Central memory CD8-positive, alpha-beta T cell (primary cell): ENCODE measurements around the gene NT5C1A.
A peak's percentile ranks its signal among the peaks of the same experiment; 100 is the strongest.

Source experiments
- ATAC-seq: fragments of 150-1000 bp; cut with Tn5 transposase; replicated peaks from 2 replicates; pipeline ENCODE4 v1.10.0; 2022; ENCODE audit warnings: mild to moderate bottlenecking, moderate FRiP score, moderate number of reproducible peaks; ENCODE audit not compliant: poor library complexity, severe bottlenecking; ENCODE audit errors: extremely low read depth
- DNase-seq, 2 donors: peaks; one replicate each; pipeline ENCODE4 v3.0.0; 2021; ENCODE audit warnings: low spot score in 2 of 2
- H3K27ac Mint-ChIP-seq: one replicate; pipeline ENCODE4 v1.8.0; 2022; ENCODE audit warnings: low read depth, mild to moderate bottlenecking, moderate library complexity, mixed read lengths
- H3K27me3 Mint-ChIP-seq: one replicate; pipeline ENCODE4 v1.8.0; 2022; ENCODE audit warnings: mixed read lengths
- H3K36me3 Mint-ChIP-seq: one replicate; pipeline ENCODE4 v1.8.0; 2022; ENCODE audit warnings: mild to moderate bottlenecking, moderate library complexity, mixed read lengths; ENCODE audit not compliant: insufficient read depth
- H3K4me1 Mint-ChIP-seq: one replicate; pipeline ENCODE4 v1.8.0; 2022; ENCODE audit warnings: mixed read lengths
- H3K4me3 Mint-ChIP-seq: one replicate; pipeline ENCODE4 v1.8.0; 2022; ENCODE audit warnings: mild to moderate bottlenecking, moderate library complexity, mixed read lengths
- H3K9me3 Mint-ChIP-seq: one replicate; pipeline ENCODE4 v1.8.0; 2022; ENCODE audit warnings: mixed read lengths

Gene NT5C1A

GRCh38 chr1:39639305-39640130 lies 32.4 kb downstream of the NT5C1A start, which contains the start of gene HEYL:
Gene HEYL (minus strand): TSS chr1:39639643. CDS start chr1:39639625, 18 bp downstream.
- Mint-ChIP-seq H3K27me3 (peaks cover 36% of the 10 kb centered on the region), H3K4me1 (no peaks in the 10 kb centered on the region), H3K4me3 (peak within 1 kb of the TSS; percentile 46), H3K27ac (no peak within 1 kb of the TSS), H3K36me3 (no peaks in the 10 kb centered on the region), H3K9me3 (no peaks in the 10 kb centered on the region)
- DNase-seq, result peak in 1 of 2 donors; percentile 15
- ATAC-seq, result peak; percentile 10

DNA sequence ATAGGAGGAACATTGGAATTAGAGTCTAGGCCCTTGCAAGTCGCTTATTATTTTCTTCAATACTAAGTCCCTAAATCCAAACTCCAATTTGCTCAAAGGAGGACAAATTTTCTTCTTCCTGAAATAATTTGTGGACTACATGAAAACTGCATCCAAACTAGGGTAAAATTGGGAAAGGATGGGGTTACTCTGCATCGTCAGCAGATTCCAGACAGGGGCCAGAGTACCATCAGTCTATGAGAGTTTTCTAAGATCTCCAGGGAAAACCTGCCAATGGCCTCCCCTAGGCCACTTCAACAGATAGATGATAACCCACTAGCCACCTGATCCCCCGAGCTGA lies 33.0 kb downstream of the NT5C1A start:
- Mint-ChIP-seq H3K4me3 (peak overlapping the region; percentile 31), H3K9me3 (no peaks in the 10 kb centered on the region), H3K27ac (no peak overlapping the region), H3K4me1 (no peaks in the 10 kb centered on the region), H3K27me3 (peaks cover 42% of the 10 kb centered on the region), H3K36me3 (no peaks in the 10 kb centered on the region)
- ATAC-seq (no peak), DNase-seq (no peak)

- no peaks in the 10 kb centered on the region for H3K4me1 Mint-ChIP-seq
- no peak overlapping the region for H3K27ac Mint-ChIP-seq
- DNase-seq (no peak), ATAC-seq (no peak)
- H3K27me3 Mint-ChIP-seq, result peaks cover 45% of the 10 kb centered on the region
- no peaks in the 10 kb centered on the region for H3K9me3 Mint-ChIP-seq
- no peak overlapping the region for H3K4me3 Mint-ChIP-seq
- H3K36me3 Mint-ChIP-seq, result no peaks in the 10 kb centered on the region
Observed at GRCh38 chr1:39637361-39637760, 34.5 kb downstream of the NT5C1A start.

- Mint-ChIP-seq H3K9me3 (no peaks in the 10 kb centered on the region), H3K36me3 (no peaks in the 10 kb centered on the region), H3K27ac (no peak overlapping the region), H3K4me1 (no peaks in the 10 kb centered on the region), H3K4me3 (no peak overlapping the region), H3K27me3 (peaks cover 45% of the 10 kb centered on the region)
- ATAC-seq, result no peak
- no peak for DNase-seq
Observed at GRCh38 chr1:39635871-39636210, 36.1 kb downstream of the NT5C1A start.

DNA sequence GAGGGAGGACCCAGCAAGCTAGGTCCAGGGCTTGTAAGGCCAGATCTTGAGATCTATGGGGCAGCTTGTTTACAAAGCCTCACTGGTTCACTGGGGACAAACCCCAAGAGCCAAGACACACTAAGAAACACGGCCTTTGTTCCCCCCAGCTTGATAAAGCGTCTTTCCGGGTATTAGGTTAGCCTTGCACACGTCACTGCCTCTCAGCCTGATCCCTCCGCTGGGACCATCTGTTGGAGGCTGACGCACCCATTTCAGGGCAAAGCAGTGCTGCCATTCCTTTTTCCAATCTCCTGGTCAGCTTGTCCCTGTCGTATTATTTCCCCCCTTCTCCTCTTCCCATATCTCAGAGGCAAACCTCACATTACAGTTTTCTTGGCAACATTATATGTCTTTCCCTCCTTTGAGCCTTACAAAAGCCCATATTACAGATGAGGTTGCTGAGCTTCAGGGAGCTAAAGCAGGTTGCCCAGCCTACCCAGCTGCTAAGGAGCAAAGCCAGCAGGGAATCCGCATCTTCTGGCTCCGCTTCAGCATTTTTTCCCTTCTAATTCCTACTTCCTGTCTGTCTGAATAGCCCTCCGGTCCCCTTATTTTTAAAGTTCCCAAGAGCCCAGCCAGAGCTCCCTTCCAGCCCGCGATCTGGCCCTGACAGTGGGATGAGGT lies 36.6 kb downstream of the NT5C1A start:
- no peak for ATAC-seq
- Mint-ChIP-seq H3K27me3 (peaks cover 45% of the 10 kb centered on the region), H3K4me3 (no peak overlapping the region)

DNA sequence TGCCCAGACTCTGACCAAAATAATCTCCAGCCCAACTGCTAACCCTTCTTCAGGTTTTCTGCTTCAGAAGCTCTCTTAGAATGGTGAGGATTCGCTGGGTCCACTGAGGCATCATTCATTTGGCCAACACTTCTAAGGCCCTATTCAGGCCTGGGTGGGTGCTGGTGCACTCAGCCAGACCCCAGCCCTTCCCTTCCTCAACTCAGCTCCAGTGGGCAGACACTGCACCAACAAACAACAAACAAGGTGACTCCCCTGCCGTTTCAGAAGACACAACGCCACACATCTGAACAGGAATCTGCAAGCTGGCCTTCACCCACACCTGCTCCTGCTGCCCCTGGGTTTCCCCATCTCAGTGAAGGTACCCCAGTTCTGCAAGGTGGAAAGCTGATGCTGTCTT lies 38.5 kb downstream of the NT5C1A start:
- H3K27ac Mint-ChIP-seq, result no peak overlapping the region

More for the DNA sequence above, 36.6 kb downstream of the NT5C1A start:
- H3K27ac Mint-ChIP-seq, result no peak overlapping the region
- no peak for DNase-seq
- no peaks in the 10 kb centered on the region for H3K9me3 Mint-ChIP-seq
- H3K36me3 Mint-ChIP-seq, result no peaks in the 10 kb centered on the region
- H3K4me1 Mint-ChIP-seq, result no peaks in the 10 kb centered on the region

GRCh38 chr1:39632682-39633417 lies 39.1 kb downstream of the NT5C1A start:
- ATAC-seq, result no peak
- H3K36me3 Mint-ChIP-seq, result no peaks in the 10 kb centered on the region
- H3K27ac Mint-ChIP-seq, result no peak overlapping the region

More for the DNA sequence above, 38.5 kb downstream of the NT5C1A start:
- Mint-ChIP-seq H3K27me3 (peaks cover 45% of the 10 kb centered on the region), H3K36me3 (no peaks in the 10 kb centered on the region), H3K9me3 (no peaks in the 10 kb centered on the region), H3K4me3 (no peak overlapping the region), H3K4me1 (no peaks in the 10 kb centered on the region)
- DNase-seq (no peak), ATAC-seq (no peak)

GRCh38 chr1:39632323-39632681 lies 39.6 kb downstream of the NT5C1A start:
- no peak for ATAC-seq
- Mint-ChIP-seq H3K27me3 (peaks cover 36% of the 10 kb centered on the region), H3K4me3 (no peak overlapping the region), H3K4me1 (no peaks in the 10 kb centered on the region), H3K9me3 (no peaks in the 10 kb centered on the region), H3K27ac (no peak overlapping the region), H3K36me3 (no peaks in the 10 kb centered on the region)
- no peak for DNase-seq

More at GRCh38 chr1:39632682-39633417, 39.1 kb downstream of the NT5C1A start:
- Mint-ChIP-seq H3K4me1 (no peaks in the 10 kb centered on the region), H3K4me3 (no peak overlapping the region), H3K27me3 (peaks cover 42% of the 10 kb centered on the region), H3K9me3 (no peaks in the 10 kb centered on the region)
- DNase-seq, result no peak

DNA sequence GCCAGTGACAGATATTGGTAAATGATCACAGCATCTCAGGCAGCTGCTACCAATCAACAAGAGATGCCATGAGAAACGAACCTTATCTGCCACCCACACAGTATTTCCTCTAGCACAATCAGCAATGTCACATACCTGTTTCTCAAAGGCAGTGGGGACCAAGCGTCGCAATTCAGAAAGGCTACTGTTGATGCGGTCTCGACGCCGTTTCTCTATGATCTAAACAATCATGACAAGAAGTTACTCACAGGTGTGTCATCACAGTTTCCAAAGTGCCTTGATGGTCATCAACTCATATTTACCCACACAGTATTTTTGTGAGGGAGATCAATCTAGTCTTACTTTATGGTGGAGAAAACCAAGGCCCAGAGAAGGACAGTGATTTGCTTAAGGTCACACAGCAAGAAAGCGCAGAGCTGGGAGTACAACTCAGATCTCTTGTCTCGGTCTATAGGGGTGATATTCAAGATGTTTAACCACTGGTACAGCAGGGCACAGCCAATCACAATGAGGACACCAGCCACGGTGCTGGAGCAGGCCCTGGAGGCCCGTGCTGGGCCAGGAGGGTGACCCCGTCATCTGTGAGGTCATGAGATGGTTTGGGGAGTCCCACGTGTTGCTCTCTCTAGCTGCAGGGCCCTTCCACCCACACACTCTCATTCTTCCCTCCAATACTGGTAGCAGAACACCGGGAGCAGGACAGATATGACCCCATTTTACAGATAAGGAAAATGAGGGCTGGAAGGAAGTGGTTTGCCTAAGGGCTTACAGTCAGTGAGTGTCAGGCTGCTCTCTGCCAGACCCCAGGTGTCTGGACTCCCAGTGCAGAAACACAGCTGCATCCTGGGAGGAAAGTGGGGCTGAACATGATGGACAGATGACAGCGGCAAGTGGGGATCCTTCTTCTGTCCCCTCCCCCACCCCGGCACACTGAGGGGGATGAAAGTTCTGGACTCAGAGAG lies 40.3 kb downstream of the NT5C1A start:
- Mint-ChIP-seq H3K36me3 (no peaks in the 10 kb centered on the region), H3K4me1 (no peaks in the 10 kb centered on the region)

DNA sequence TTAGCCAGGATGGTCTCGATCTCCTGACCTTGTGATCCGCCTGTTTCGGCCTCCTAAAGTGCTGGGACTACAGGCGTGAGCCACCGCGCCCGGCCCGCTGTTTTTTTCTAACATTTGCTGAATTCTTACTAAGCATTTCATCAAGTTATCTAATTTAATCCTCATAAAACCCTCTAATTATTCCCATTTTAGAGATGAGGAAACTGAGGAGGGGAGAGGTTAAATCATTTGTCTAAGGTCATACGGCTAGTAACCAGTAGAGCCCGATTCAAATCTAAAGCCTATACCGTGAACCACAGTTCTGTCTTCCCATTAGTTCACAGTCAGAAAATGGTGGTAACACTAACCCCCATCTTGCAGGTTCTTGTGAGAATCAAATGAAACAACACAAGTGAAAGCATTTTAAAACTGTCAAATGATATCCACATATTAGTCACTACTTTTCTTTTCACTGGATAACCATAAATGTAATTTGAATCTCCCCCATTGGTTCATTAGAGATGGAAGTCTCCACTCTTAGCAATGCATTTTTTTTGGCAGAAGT lies 43.0 kb downstream of the NT5C1A start:
- no peaks in the 10 kb centered on the region for H3K36me3 Mint-ChIP-seq
- DNase-seq, result no peak
- peaks cover 13% of the 10 kb centered on the region for H3K27me3 Mint-ChIP-seq
- H3K4me1 Mint-ChIP-seq, result no peaks in the 10 kb centered on the region
- H3K4me3 Mint-ChIP-seq, result no peak overlapping the region
- no peaks in the 10 kb centered on the region for H3K9me3 Mint-ChIP-seq
- no peak for ATAC-seq
- no peak overlapping the region for H3K27ac Mint-ChIP-seq

More for the DNA sequence above, 40.3 kb downstream of the NT5C1A start:
- H3K9me3 Mint-ChIP-seq, result no peaks in the 10 kb centered on the region
- H3K27ac Mint-ChIP-seq, result no peak overlapping the region
- no peak overlapping the region for H3K4me3 Mint-ChIP-seq
- H3K27me3 Mint-ChIP-seq, result peaks cover 30% of the 10 kb centered on the region
- DNase-seq (no peak), ATAC-seq (no peak)

DNA sequence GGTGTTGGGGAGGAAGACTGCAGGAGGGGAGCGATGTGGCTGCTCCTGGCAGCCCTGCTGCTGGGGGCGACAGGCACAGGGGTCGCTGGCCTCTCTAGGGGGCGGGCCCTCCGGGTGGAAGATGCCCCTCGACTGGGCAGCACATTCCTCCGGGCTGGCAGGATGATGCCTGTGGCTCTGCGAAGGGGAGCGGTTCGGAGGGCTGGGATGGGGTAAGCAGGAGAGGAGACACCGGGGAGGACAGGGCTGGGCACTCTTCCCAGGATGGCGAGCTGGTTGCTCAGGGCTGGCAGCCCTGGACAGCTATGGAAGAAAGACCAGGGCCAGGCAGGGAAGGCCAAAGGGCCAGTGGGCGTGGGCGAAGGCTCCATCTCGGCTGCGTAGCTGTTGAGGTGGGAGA lies 45.3 kb downstream of the NT5C1A start:
- no peaks in the 10 kb centered on the region for H3K9me3 Mint-ChIP-seq
- H3K4me1 Mint-ChIP-seq, result no peaks in the 10 kb centered on the region
- H3K4me3 Mint-ChIP-seq, result no peak overlapping the region
- peaks cover 11% of the 10 kb centered on the region for H3K27me3 Mint-ChIP-seq
- ATAC-seq (no peak), DNase-seq (no peak)
- H3K27ac Mint-ChIP-seq, result no peak overlapping the region
- H3K36me3 Mint-ChIP-seq, result no peaks in the 10 kb centered on the region
